ENCODE results near the gene PXDN.
"Not testable (repeated sequence)": the region's sequence is repeated elsewhere in the genome, so short reads cannot be mapped to it uniquely, and the experiment has no call there.

The PXDN gene

DNA sequence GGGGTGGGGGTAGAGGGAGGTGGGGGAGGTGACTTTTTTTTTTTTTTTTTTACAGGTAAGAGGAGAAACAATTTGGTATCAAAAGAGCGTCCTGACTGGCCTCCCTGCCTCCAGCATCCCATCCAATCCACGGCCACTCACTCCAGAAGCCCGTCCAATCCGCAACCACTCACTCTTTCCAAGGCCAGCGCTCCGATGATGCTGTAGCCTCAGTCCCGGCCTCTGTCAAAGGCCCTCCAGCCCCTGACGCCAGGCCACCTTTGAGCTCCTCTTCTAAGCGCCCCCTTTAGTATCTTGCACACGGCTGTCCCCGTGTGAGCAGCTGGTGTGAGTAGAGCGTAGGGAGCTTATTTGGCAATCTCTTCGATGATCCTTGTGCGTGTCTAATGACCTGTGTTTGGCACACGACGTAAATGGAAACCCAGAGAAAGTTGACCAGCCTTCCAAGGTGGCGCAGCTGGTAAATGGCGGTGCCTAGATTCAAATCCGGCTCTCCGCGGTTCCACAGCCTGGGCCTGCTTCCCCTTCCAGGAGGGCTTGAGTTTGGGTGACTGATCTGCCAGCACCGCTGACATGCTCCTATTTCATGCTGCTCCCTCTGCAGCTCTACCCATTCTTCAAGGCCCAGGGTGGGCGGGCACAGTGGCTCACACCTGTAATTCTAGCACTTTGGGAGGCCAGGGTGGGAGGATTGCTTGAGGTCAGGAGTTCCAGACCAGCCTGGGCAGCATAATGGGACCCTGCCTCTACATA, 23.8 kb upstream of the PXDN start:
- no peak overlapping the region for H3K4me3 ChIP-seq (replicated peaks; ENCODE audit: low read depth, low read length)
- DNase-seq (ENCODE audit: extremely low read depth, insufficient read length): no peak

GRCh38 chr2:1766851-1767811, 22.8 kb upstream of the PXDN start:
- Histone ChIP-seq H3K4me3 (replicated peaks; ENCODE audit: low read depth, low read length) (no peak overlapping the region), H3K36me3 (ENCODE audit: control insufficient read depth, insufficient read depth, low read length) (no peaks in the 10 kb centered on the region)
- no peak for TF ChIP-seq CTCF (IDR thresholded peaks at IDR 0.05; ENCODE audit: insufficient read depth, low read length, poor library complexity, severe bottlenecking)

More for the DNA sequence above, 23.8 kb upstream of the PXDN start:
- Histone ChIP-seq H3K27me3 (replicated peaks; ENCODE audit: control insufficient read depth, insufficient read depth, low read length) (no peaks in the 10 kb centered on the region), H3K36me3 (ENCODE audit: control insufficient read depth, insufficient read depth, low read length) (no peaks in the 10 kb centered on the region)
- no peak for TF ChIP-seq CTCF (IDR thresholded peaks at IDR 0.05; ENCODE audit: insufficient read depth, low read length, poor library complexity, severe bottlenecking)

DNA sequence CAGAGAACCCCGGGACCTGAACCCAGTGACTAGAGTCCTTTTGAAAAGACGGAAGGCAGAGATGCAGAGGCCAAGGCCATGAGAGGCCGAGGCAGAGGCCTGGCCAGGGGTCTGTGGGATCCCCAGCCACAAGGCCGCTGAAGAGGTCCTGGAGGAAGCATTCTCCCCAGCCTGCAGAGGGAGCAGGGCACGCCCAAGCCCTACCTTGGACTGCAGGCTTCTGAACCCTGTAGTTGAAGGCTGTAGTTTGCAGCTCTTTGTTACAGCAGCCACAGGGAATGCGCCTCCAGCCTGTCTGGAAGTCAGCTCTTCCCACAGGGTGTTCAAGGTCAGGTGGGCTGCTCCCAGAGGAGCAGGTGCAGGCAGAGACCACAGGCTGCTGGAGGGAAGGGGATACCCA, 22.1 kb upstream of the PXDN start:
- no peak for TF ChIP-seq CTCF (IDR thresholded peaks at IDR 0.05; ENCODE audit: insufficient read depth, low read length, poor library complexity, severe bottlenecking)
- Histone ChIP-seq H3K27me3 (replicated peaks; ENCODE audit: control insufficient read depth, insufficient read depth, low read length) (no peaks in the 10 kb centered on the region), H3K36me3 (ENCODE audit: control insufficient read depth, insufficient read depth, low read length) (no peaks in the 10 kb centered on the region), H3K4me3 (replicated peaks; ENCODE audit: low read depth, low read length) (no peak overlapping the region)
- DNase-seq (ENCODE audit: extremely low read depth, insufficient read length): no peak

More at GRCh38 chr2:1766851-1767811, 22.8 kb upstream of the PXDN start:
- H3K27me3 ChIP-seq (replicated peaks; ENCODE audit: control insufficient read depth, insufficient read depth, low read length): no peaks in the 10 kb centered on the region
- DNase-seq (ENCODE audit: extremely low read depth, insufficient read length): no peak

DNA sequence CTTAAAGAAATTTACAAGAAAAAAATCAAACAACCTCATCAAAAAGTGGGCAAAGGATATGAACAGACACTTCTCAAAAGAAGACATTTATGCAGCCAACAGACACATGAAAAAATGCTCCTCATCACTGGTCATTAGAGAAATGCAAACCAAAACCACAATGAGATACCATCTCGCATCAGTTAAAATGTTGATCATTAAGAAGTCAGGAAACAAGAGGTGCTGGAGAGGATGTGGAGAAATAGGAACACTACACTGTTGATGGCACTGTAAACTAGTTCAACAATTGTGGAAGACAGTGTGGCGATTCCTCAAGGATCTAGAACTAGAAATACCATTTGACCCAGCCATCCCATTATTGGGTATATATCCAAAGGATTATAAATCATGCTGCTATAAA, 20.9 kb upstream of the PXDN start:
- H3K4me3 ChIP-seq (replicated peaks; ENCODE audit: low read depth, low read length); H3K36me3 ChIP-seq (ENCODE audit: control insufficient read depth, insufficient read depth, low read length); H3K27me3 ChIP-seq (replicated peaks; ENCODE audit: control insufficient read depth, insufficient read depth, low read length); DNase-seq (ENCODE audit: extremely low read depth, insufficient read length): not testable (repeated sequence)

DNA sequence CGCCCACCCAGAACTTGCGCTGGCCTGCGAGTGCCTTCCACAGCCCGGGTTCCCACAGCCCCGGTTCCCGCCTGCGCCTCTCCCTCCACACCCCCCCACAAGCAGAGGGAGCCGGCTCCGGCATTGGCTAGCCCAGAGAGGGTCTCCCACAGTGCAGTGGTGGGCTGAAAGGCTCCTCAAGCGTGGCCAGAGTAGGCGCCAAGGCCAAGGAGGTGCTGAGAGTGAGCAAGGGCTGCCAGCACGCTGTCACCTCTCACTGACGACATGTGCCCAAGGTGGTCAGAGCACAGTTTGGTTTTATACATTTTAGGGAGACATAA, 15.3 kb upstream of the PXDN start:
- no peak for DNase-seq (ENCODE audit: extremely low read depth, insufficient read length)
- no peak for TF ChIP-seq CTCF (IDR thresholded peaks at IDR 0.05; ENCODE audit: insufficient read depth, low read length, poor library complexity, severe bottlenecking)
- Histone ChIP-seq H3K27me3 (replicated peaks; ENCODE audit: control insufficient read depth, insufficient read depth, low read length) (no peaks in the 10 kb centered on the region), H3K36me3 (ENCODE audit: control insufficient read depth, insufficient read depth, low read length) (no peaks in the 10 kb centered on the region), H3K4me3 (replicated peaks; ENCODE audit: low read depth, low read length) (no peak overlapping the region)

Data from GM06990 (cell line).